Measurements from ENCODE around the gene AHR. TPM values are rescaled to one million over a fixed set of nuclear protein-coding genes. Genes with fewer than 3 reads are reported as not detected.

Gene AHR
- total RNA-seq, 1 donor from 2014 or later: 12.1 TPM

GRCh38 chr7:17305387-17306171 is 7.1 kb downstream of the AHR start:
- no peak for TF ChIP-seq CTCF (conservative IDR thresholded peaks at IDR 0.05)
- no peak for DNase-seq (ENCODE audit: low read depth, low spot score)
- H3K27ac Mint-ChIP-seq (ENCODE audit: unreplicated experiment): no peak overlapping the region
- H3K4me1 Mint-ChIP-seq: no peaks in the 10 kb centered on the region
- peaks cover 3% of the 10 kb centered on the region for H3K27me3 Mint-ChIP-seq (ENCODE audit: low read depth)
- no peaks in the 10 kb centered on the region for H3K9me3 Mint-ChIP-seq
- H3K36me3 Mint-ChIP-seq (ENCODE audit: low read depth): no peaks in the 10 kb centered on the region
- H3K4me3 Mint-ChIP-seq: no peak overlapping the region

- Mint-ChIP-seq H3K27ac (ENCODE audit: unreplicated experiment) (no peak overlapping the region), H3K27me3 (ENCODE audit: low read depth) (no peaks in the 10 kb centered on the region), H3K9me3 (no peaks in the 10 kb centered on the region), H3K36me3 (ENCODE audit: low read depth) (no peaks in the 10 kb centered on the region), H3K4me3 (no peak overlapping the region), H3K4me1 (no peaks in the 10 kb centered on the region)
- no peak for TF ChIP-seq CTCF (conservative IDR thresholded peaks at IDR 0.05)
- no peak for DNase-seq (ENCODE audit: low read depth, low spot score)
Observed at GRCh38 chr7:17307000-17307399, 8.5 kb downstream of the AHR start.

GRCh38 chr7:17307558-17307957 is 9.1 kb downstream of the AHR start:
- no peaks in the 10 kb centered on the region for H3K9me3 Mint-ChIP-seq
- no peak overlapping the region for H3K27ac Mint-ChIP-seq (ENCODE audit: unreplicated experiment)
- H3K4me3 Mint-ChIP-seq: no peak overlapping the region
- TF ChIP-seq CTCF (conservative IDR thresholded peaks at IDR 0.05): no peak
- no peak for DNase-seq (ENCODE audit: low read depth, low spot score)
- H3K27me3 Mint-ChIP-seq (ENCODE audit: low read depth): no peaks in the 10 kb centered on the region
- H3K4me1 Mint-ChIP-seq: no peaks in the 10 kb centered on the region
- no peaks in the 10 kb centered on the region for H3K36me3 Mint-ChIP-seq (ENCODE audit: low read depth)

GRCh38 chr7:17307969-17308648 is 9.7 kb downstream of the AHR start:
- Mint-ChIP-seq H3K36me3 (ENCODE audit: low read depth) (no peaks in the 10 kb centered on the region), H3K4me1 (no peaks in the 10 kb centered on the region), H3K27ac (ENCODE audit: unreplicated experiment) (no peak overlapping the region), H3K27me3 (ENCODE audit: low read depth) (no peaks in the 10 kb centered on the region), H3K4me3 (no peak overlapping the region), H3K9me3 (no peaks in the 10 kb centered on the region)
- TF ChIP-seq CTCF (conservative IDR thresholded peaks at IDR 0.05): no peak
- DNase-seq (ENCODE audit: low read depth, low spot score): no peak

- Mint-ChIP-seq H3K4me1 (no peaks in the 10 kb centered on the region), H3K9me3 (no peaks in the 10 kb centered on the region), H3K36me3 (ENCODE audit: low read depth) (no peaks in the 10 kb centered on the region), H3K4me3 (no peak overlapping the region), H3K27me3 (ENCODE audit: low read depth) (no peaks in the 10 kb centered on the region), H3K27ac (ENCODE audit: unreplicated experiment) (no peak overlapping the region)
- DNase-seq (ENCODE audit: low read depth, low spot score): no peak
- TF ChIP-seq CTCF (conservative IDR thresholded peaks at IDR 0.05): no peak
Observed at GRCh38 chr7:17311194-17311593, 12.7 kb downstream of the AHR start.
